Effector memory CD4-positive, alpha-beta T cell (primary cell): Measurements from ENCODE around the gene KPNA2.
"Not testable (repeated sequence)": the region's sequence is repeated elsewhere in the genome, so short reads cannot be mapped to it uniquely, and the experiment has no call there.

Experiments used
- DNase-seq, 3 donors: peaks; one replicate each; pipeline ENCODE4 v3.0.0-alpha.2; 2020
- H3K27ac ChIP-seq: 2 replicates; pipeline ENCODE4 v1.7.0; 2013; ENCODE audit warnings: mild to moderate bottlenecking, low read length, moderate library complexity; ENCODE audit not compliant: insufficient read depth, poor library complexity, severe bottlenecking
- H3K27me3 ChIP-seq: replicated peaks from 2 replicates; pipeline ENCODE4 v1.7.0; 2013; ENCODE audit warnings: mild to moderate bottlenecking, low read length; ENCODE audit not compliant: insufficient read depth, control insufficient read depth, poor library complexity, severe bottlenecking
- H3K36me3 ChIP-seq: 2 replicates; pipeline ENCODE4 v1.7.0; 2013; ENCODE audit warnings: mild to moderate bottlenecking, low read length, moderate library complexity; ENCODE audit not compliant: control insufficient read depth, insufficient read depth
- H3K4me1 ChIP-seq: 2 replicates; pipeline ENCODE4 v1.7.0; 2013; ENCODE audit warnings: low read length, mild to moderate bottlenecking; ENCODE audit not compliant: control insufficient read depth, insufficient read depth, poor library complexity, severe bottlenecking
- H3K4me3 ChIP-seq: 2 replicates; pipeline ENCODE4 v1.7.0; 2013; ENCODE audit warnings: low read length, low read depth, mild to moderate bottlenecking; ENCODE audit not compliant: insufficient read depth, poor library complexity, severe bottlenecking
- H3K9me3 ChIP-seq: 2 replicates; pipeline ENCODE4 v1.7.0; 2013; ENCODE audit warnings: mild to moderate bottlenecking, low read length, moderate library complexity; ENCODE audit not compliant: control insufficient read depth

KPNA2 gene

DNA sequence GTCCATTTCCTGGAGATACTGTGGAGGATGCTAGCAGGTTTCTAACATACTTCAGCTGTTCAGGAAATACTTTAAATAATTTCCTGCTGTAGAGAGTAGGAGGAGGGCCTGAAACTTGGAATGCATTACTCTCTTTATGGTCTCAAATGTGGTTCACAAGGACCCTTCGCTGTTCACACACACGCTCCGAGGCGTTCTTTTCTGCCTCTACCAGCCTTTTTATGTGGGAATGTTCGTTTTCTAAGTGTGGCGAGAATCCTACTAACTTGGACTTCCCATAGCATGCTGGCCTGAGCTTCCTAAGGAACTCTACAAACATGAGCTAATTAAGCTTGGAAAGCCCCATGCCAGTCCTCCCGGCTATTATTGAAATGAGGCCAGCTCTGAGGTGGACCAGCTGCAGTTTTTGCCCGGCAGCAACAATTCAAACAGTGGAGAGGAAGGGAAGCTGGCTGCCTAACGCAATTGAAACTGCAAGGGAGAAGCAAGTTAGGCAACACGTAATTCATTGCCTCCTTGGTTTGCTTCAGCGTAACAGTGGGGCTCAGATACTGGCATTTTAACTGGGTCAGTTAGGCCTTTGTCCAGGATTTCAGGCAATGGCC is 18.9 kb downstream of the KPNA2 start:
- no peak for DNase-seq
- Histone ChIP-seq H3K27me3 (no peaks in the 10 kb centered on the region), H3K4me3 (no peak overlapping the region), H3K9me3 (no peaks in the 10 kb centered on the region), H3K27ac (no peak overlapping the region), H3K36me3 (no peaks in the 10 kb centered on the region), H3K4me1 (no peaks in the 10 kb centered on the region)

DNA sequence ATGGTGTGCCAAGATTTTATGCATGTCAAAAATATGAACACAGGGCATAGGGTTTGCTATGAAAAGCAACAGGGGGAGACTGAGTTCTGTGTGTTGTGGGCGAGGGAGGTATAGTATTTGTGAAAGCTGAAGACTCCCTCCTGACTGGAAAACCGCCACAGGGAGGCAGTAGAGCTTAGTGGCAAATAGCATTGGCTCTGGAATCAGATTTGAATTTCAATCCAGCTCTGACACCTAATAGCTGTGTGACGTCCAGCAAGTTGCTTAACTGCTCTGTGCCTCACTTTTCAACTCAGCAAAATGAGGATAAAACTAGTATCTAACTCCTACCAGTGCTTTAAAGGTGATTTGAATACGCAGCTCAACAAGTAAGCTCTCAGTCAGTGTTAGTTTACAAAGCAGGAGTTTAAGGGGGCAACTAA is 22.0 kb downstream of the KPNA2 start:
- Histone ChIP-seq H3K27ac (no peak overlapping the region), H3K36me3 (no peaks in the 10 kb centered on the region), H3K4me3 (no peak overlapping the region), H3K4me1 (peaks cover 4% of the 10 kb centered on the region), H3K9me3 (no peaks in the 10 kb centered on the region), H3K27me3 (no peaks in the 10 kb centered on the region)
- peak in 2 of 3 donors; percentile 19 to 20 for DNase-seq

DNA sequence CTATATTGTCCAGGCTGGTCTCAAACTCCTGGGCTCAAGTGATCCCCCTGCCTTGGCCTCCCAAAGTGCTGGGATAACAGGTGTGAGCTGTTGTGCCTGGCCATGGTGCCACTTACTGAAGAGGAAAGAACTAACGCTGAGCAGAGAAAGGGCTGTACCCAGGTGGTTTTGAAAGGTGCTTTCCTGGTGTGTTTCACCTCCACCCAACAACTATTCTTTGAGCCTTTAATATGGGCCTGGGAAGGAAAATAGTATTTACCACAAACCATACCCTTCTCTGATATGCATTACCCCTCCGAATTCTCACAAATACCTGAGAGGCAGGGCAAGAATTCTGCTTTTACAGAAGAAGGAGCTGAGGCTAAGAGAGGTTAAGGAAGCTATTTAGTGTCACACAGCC is 24.8 kb downstream of the KPNA2 start:
- DNase-seq, result no peak
- H3K27me3 ChIP-seq, result no peaks in the 10 kb centered on the region
- no peak overlapping the region for H3K27ac ChIP-seq
- H3K9me3 ChIP-seq, result no peaks in the 10 kb centered on the region
- H3K4me1 ChIP-seq, result peaks cover 4% of the 10 kb centered on the region
- no peak overlapping the region for H3K4me3 ChIP-seq
- no peaks in the 10 kb centered on the region for H3K36me3 ChIP-seq

DNA sequence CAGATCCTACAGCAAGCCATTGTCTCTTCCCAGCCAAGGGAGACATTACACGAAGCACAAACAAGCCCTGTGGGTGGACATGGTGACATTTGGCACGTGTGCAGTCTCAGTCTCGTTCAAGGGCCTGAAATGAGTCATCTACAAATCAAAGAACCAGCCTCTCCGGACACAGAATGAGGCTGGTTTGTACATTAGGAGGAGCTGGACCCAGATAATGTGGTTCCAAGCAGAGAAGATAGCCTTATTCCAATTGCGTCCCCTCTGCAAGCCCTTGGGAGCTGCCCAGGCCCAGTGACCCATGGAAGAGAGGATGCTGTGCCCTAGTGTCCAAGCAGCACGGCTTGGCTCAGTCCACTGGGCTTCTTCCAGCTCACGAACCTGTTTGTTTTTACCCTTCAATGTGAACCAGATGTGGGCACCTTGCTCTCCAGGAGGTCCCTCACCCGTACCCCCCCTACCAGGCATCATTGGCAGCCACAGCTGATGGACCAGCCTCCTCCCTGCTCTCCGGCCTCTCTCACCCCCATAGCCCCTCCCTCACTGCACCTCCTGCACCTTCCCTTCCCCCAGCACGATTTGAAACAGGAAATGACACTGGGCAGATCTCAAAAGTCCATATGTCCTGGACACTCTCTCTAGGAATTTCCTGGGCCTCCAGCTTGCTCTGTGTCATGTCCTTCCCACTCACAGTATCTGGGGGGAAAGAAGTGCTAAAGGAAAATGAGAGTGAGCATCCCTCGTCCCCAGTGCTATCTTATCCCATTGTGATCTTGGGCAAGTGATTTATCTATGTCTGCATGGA is 26.2 kb downstream of the KPNA2 start:
- Histone ChIP-seq H3K9me3 (no peaks in the 10 kb centered on the region), H3K4me3 (no peak overlapping the region), H3K27me3 (no peaks in the 10 kb centered on the region), H3K36me3 (no peaks in the 10 kb centered on the region), H3K4me1 (peaks cover 4% of the 10 kb centered on the region), H3K27ac (no peak overlapping the region)
- DNase-seq, result no peak

DNA sequence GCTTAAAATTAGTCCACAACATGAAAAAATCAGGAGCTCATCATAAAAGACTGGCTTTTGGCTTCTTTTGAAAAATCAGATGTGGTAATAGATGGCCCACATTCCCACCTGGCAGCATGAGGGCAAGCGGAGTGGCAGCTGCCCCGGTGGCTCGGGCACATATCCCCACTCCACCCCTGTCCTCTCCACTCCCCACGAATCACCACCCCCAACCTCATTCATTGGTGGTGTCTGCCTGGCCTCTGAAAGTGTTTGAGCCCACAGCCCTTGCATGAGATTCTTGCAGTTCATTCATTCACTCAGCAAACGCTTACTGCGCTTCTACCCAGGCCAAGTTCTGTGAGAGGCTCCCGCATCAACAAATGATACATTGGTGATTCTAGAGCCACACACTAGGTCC is 29.8 kb downstream of the KPNA2 start:
- H3K36me3 ChIP-seq, DNase-seq, H3K4me3 ChIP-seq, H3K4me1 ChIP-seq, H3K9me3 ChIP-seq, H3K27me3 ChIP-seq, H3K27ac ChIP-seq: not testable (repeated sequence)

- not testable (repeated sequence) for H3K27ac ChIP-seq, H3K9me3 ChIP-seq, H3K36me3 ChIP-seq, H3K4me1 ChIP-seq, DNase-seq, H3K27me3 ChIP-seq, H3K4me3 ChIP-seq
Measured at GRCh38 chr17:68068512-68068911, 33.0 kb downstream of the KPNA2 start.

DNA sequence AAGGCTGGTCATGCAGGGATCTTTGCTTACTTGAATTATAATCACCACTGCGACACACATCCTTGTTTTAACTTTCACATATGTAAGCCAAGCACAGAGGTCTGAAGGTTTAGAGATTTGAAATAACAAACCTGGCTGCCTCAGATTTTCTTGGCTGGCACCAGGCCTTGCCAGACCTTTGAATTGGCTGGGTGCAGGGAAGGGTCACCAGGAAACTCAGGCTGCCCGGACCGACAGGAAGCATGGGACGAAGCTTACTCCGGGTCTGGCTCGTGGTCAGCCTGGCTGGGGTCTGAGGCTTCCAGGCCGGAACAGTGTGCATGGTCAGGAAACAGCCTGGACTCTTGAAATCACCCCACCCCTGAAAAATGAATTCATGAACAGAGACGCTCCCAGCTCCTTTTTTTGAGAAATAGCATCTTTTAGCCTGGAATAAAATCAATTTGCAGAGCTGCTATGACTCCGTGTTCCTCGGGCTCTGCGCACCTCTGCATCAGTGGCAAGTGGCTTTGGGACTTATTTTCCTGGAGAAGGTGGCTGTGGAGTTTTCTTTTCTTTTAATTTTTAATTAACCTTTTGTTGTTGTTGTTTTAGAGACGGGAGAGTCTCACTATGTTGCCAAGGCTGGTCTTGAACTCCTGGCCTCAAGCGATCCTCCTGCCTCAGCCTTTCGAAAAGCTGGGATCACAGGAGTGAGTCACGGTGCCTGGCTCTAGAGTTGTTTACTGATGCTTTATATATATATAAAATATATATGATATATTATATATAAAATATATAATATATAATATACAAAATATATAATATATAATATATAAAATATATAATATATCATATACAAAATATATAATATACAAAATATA is 35.3 kb downstream of the KPNA2 start:
- not testable (repeated sequence) for H3K4me1 ChIP-seq, DNase-seq, H3K27me3 ChIP-seq, H3K4me3 ChIP-seq, H3K9me3 ChIP-seq, H3K36me3 ChIP-seq, H3K27ac ChIP-seq

- H3K36me3 ChIP-seq, result no peaks in the 10 kb centered on the region
- DNase-seq, result no peak
- H3K4me1 ChIP-seq, result no peaks in the 10 kb centered on the region
- no peak overlapping the region for H3K4me3 ChIP-seq
- H3K9me3 ChIP-seq, result no peaks in the 10 kb centered on the region
- H3K27ac ChIP-seq, result no peak overlapping the region
- H3K27me3 ChIP-seq, result no peaks in the 10 kb centered on the region
Measured at GRCh38 chr17:68074279-68074678, 38.7 kb downstream of the KPNA2 start.

- not testable (repeated sequence) for H3K27ac ChIP-seq, DNase-seq, H3K4me1 ChIP-seq, H3K36me3 ChIP-seq, H3K9me3 ChIP-seq, H3K4me3 ChIP-seq, H3K27me3 ChIP-seq
Measured at GRCh38 chr17:68075953-68076607, 40.5 kb downstream of the KPNA2 start.
